Activated CD4-positive, alpha-beta T cell treated with anti-CD3 and anti-CD28 coated beads, Interleukin-2, amount 10 ng/mL, durations not matched to agents 7 days and 5 days (primary cell): ENCODE data around the gene PRKD1. TPM values are rescaled to one million over a fixed set of nuclear protein-coding genes. Genes with fewer than 3 reads are reported as not detected.

Source experiments
- CTCF ChIA-PET: fragments of 350-600 bp; sonication (Branson Sonifier 250); formaldehyde crosslinking; loops from one replicate; lab custom pipeline; 2021; ENCODE audit warnings: antibody characterized with exemption; lab: Charles Lee
- POLR2A ChIA-PET: fragments of 350-600 bp; sonication (Branson Sonifier 250); formaldehyde crosslinking; loops from one replicate; lab custom pipeline; 2021; ENCODE audit warnings: antibody characterized with exemption; lab: Charles Lee
- DNase-seq: peaks from one replicate; pipeline ENCODE4 v3.0.0-alpha.2; 2020
- H3K27ac Mint-ChIP-seq: one replicate; pipeline ENCODE4 v1.8.0; 2021; ENCODE audit warnings: mild to moderate bottlenecking, moderate library complexity, mixed read lengths
- H3K27me3 Mint-ChIP-seq: one replicate; pipeline ENCODE4 v1.8.0; 2021; ENCODE audit warnings: mixed read lengths
- H3K36me3 Mint-ChIP-seq: one replicate; pipeline ENCODE4 v1.8.0; 2021; ENCODE audit warnings: low read depth, mixed read lengths
- H3K4me1 Mint-ChIP-seq: one replicate; pipeline ENCODE4 v1.8.0; 2021; ENCODE audit warnings: mixed read lengths
- H3K4me3 Mint-ChIP-seq: one replicate; pipeline ENCODE4 v1.8.0; 2021; ENCODE audit warnings: mild to moderate bottlenecking, moderate library complexity, mixed read lengths
- H3K9me3 Mint-ChIP-seq: one replicate; pipeline ENCODE4 v1.8.0; 2021; ENCODE audit warnings: mixed read lengths
- total RNA-seq, 2 experiments: library from RNA; stranded (reverse); gene quantifications; one replicate each; pipeline ENCODE4 v1.2.3, GENCODE V29; 2021

The PRKD1 gene
- total RNA-seq, 2 experiments from 2014 or later = not detected

- Mint-ChIP-seq H3K36me3 (no peaks in the 10 kb centered on the region), H3K27me3 (peaks cover 26% of the 10 kb centered on the region), H3K4me1 (peaks cover 5% of the 10 kb centered on the region), H3K9me3 (no peaks in the 10 kb centered on the region), H3K27ac (no peak overlapping the region), H3K4me3 (no peak overlapping the region)
- ChIA-PET CTCF (interaction anchor here (0.6 kb wide), 1 partner anchor 31 kb away, joined by 3 read pairs; no protein-coding TSS in a partner anchor), POLR2A (no interaction called here)
- no peak for DNase-seq
These were observed 2.4 kb downstream of the PRKD1 start for GRCh38 chr14:29925101-29925722.

GRCh38 chr14:29919845-29920244 is 7.8 kb downstream of the PRKD1 start:
- Mint-ChIP-seq H3K27ac (no peak overlapping the region), H3K4me1 (no peaks in the 10 kb centered on the region), H3K4me3 (no peak overlapping the region), H3K27me3 (no peaks in the 10 kb centered on the region), H3K36me3 (no peaks in the 10 kb centered on the region), H3K9me3 (no peaks in the 10 kb centered on the region)
- CTCF ChIA-PET = no interaction called here
- POLR2A ChIA-PET = no interaction called here
- no peak for DNase-seq

- ChIA-PET CTCF (no interaction called here), POLR2A (no interaction called here)
- H3K4me1 Mint-ChIP-seq = no peaks in the 10 kb centered on the region
- H3K4me3 Mint-ChIP-seq = no peak overlapping the region
- H3K36me3 Mint-ChIP-seq = no peaks in the 10 kb centered on the region
- DNase-seq = no peak
- H3K27me3 Mint-ChIP-seq = no peaks in the 10 kb centered on the region
- H3K9me3 Mint-ChIP-seq = no peaks in the 10 kb centered on the region
- no peak overlapping the region for H3K27ac Mint-ChIP-seq
These were observed 8.7 kb downstream of the PRKD1 start for GRCh38 chr14:29918981-29919380.

- no peak overlapping the region for H3K27ac Mint-ChIP-seq
These were observed 14.1 kb downstream of the PRKD1 start for GRCh38 chr14:29913566-29913965.

GRCh38 chr14:29911810-29912209 is 15.8 kb downstream of the PRKD1 start:
- H3K36me3 Mint-ChIP-seq = no peaks in the 10 kb centered on the region
- no peaks in the 10 kb centered on the region for H3K27me3 Mint-ChIP-seq
- POLR2A ChIA-PET = no interaction called here
- no peak overlapping the region for H3K27ac Mint-ChIP-seq
- peaks cover 2% of the 10 kb centered on the region for H3K9me3 Mint-ChIP-seq
- CTCF ChIA-PET = no interaction called here
- no peak for DNase-seq
- no peaks in the 10 kb centered on the region for H3K4me1 Mint-ChIP-seq
- no peak overlapping the region for H3K4me3 Mint-ChIP-seq

More at GRCh38 chr14:29913566-29913965, 14.1 kb downstream of the PRKD1 start:
- Mint-ChIP-seq H3K9me3 (peaks cover 2% of the 10 kb centered on the region), H3K27me3 (no peaks in the 10 kb centered on the region), H3K36me3 (no peaks in the 10 kb centered on the region), H3K4me3 (no peak overlapping the region), H3K4me1 (no peaks in the 10 kb centered on the region)
- ChIA-PET CTCF (no interaction called here), POLR2A (no interaction called here)
- no peak for DNase-seq

- DNase-seq = no peak
- ChIA-PET CTCF (no interaction called here), POLR2A (no interaction called here)
- H3K4me3 Mint-ChIP-seq = no peak overlapping the region
- H3K9me3 Mint-ChIP-seq = peaks cover 2% of the 10 kb centered on the region
- no peaks in the 10 kb centered on the region for H3K36me3 Mint-ChIP-seq
- no peak overlapping the region for H3K27ac Mint-ChIP-seq
- no peaks in the 10 kb centered on the region for H3K4me1 Mint-ChIP-seq
- H3K27me3 Mint-ChIP-seq = no peaks in the 10 kb centered on the region
These were observed 18.7 kb downstream of the PRKD1 start for GRCh38 chr14:29908652-29909577.

- Mint-ChIP-seq H3K27me3 (no peaks in the 10 kb centered on the region), H3K9me3 (no peaks in the 10 kb centered on the region), H3K36me3 (no peaks in the 10 kb centered on the region), H3K4me3 (no peak overlapping the region), H3K4me1 (no peaks in the 10 kb centered on the region), H3K27ac (no peak overlapping the region)
- POLR2A ChIA-PET = no interaction called here
- CTCF ChIA-PET = no interaction called here
- no peak for DNase-seq
These were observed 21.3 kb downstream of the PRKD1 start for GRCh38 chr14:29906256-29906870.

GRCh38 chr14:29905543-29905942 is 22.1 kb downstream of the PRKD1 start:
- no peaks in the 10 kb centered on the region for H3K9me3 Mint-ChIP-seq
- no peak overlapping the region for H3K4me3 Mint-ChIP-seq
- H3K4me1 Mint-ChIP-seq = no peaks in the 10 kb centered on the region
- H3K36me3 Mint-ChIP-seq = no peaks in the 10 kb centered on the region
- ChIA-PET POLR2A (no interaction called here), CTCF (no interaction called here)
- no peak overlapping the region for H3K27ac Mint-ChIP-seq
- no peaks in the 10 kb centered on the region for H3K27me3 Mint-ChIP-seq
- no peak for DNase-seq

- Mint-ChIP-seq H3K4me1 (no peaks in the 10 kb centered on the region), H3K27me3 (no peaks in the 10 kb centered on the region), H3K4me3 (no peak overlapping the region), H3K27ac (no peak overlapping the region), H3K36me3 (no peaks in the 10 kb centered on the region), H3K9me3 (no peaks in the 10 kb centered on the region)
- ChIA-PET POLR2A (no interaction called here), CTCF (no interaction called here)
- DNase-seq = no peak
These were observed 26.9 kb downstream of the PRKD1 start for GRCh38 chr14:29900609-29901350.

GRCh38 chr14:29898470-29898869 is 29.2 kb downstream of the PRKD1 start:
- Mint-ChIP-seq H3K36me3 (no peaks in the 10 kb centered on the region), H3K4me3 (no peak overlapping the region), H3K4me1 (no peaks in the 10 kb centered on the region), H3K9me3 (no peaks in the 10 kb centered on the region), H3K27me3 (no peaks in the 10 kb centered on the region), H3K27ac (no peak overlapping the region)
- no peak for DNase-seq
- ChIA-PET CTCF (no interaction called here), POLR2A (no interaction called here)

GRCh38 chr14:29897181-29897580 is 30.5 kb downstream of the PRKD1 start:
- DNase-seq = no peak
- H3K27ac Mint-ChIP-seq = no peak overlapping the region
- H3K4me1 Mint-ChIP-seq = no peaks in the 10 kb centered on the region
- no peaks in the 10 kb centered on the region for H3K36me3 Mint-ChIP-seq
- no peaks in the 10 kb centered on the region for H3K27me3 Mint-ChIP-seq
- H3K9me3 Mint-ChIP-seq = no peaks in the 10 kb centered on the region
- ChIA-PET CTCF (no interaction called here), POLR2A (no interaction called here)
- no peak overlapping the region for H3K4me3 Mint-ChIP-seq

- Mint-ChIP-seq H3K4me3 (no peak overlapping the region), H3K27ac (no peak overlapping the region), H3K27me3 (no peaks in the 10 kb centered on the region), H3K9me3 (no peaks in the 10 kb centered on the region), H3K4me1 (no peaks in the 10 kb centered on the region), H3K36me3 (no peaks in the 10 kb centered on the region)
- ChIA-PET POLR2A (no interaction called here), CTCF (no interaction called here)
- no peak for DNase-seq
These were observed 31.3 kb downstream of the PRKD1 start for GRCh38 chr14:29896354-29896821.
